GM12878 (cell line): ENCODE results near the gene ATP6V0C. TPM values are rescaled to one million over a fixed set of nuclear protein-coding genes. Genes with fewer than 3 reads are reported as not detected.

Source experiments
- BCLAF1 ChIP-seq: fragments of 450-650 bp; IDR thresholded peaks from 2 replicates; pipeline ENCODE4 v1.6.1; 2017; ENCODE audit warnings: antibody characterized with exemption, mild to moderate bottlenecking, moderate library complexity
- CBX5 ChIP-seq: sonication (generic); IDR thresholded peaks from 2 replicates; pipeline ENCODE4 v1.6.1; 2016; ENCODE audit warnings: low read depth, moderate library complexity, mild to moderate bottlenecking, inconsistent platforms
- EED ChIP-seq: sonication (generic); IDR thresholded peaks from 2 replicates; pipeline ENCODE4 v1.6.1; 2016; ENCODE audit warnings: antibody characterized with exemption, low read depth
- ESRRA ChIP-seq: IDR thresholded peaks from 2 replicates; pipeline ENCODE4 v1.6.1; 2012; ENCODE audit warnings: mild to moderate bottlenecking, low read length, improper control_type of control experiment
- GATAD2B ChIP-seq: fragments of 450-650 bp; conservative IDR thresholded peaks from 2 replicates; pipeline ENCODE4 v1.6.1; 2017; ENCODE audit warnings: low read depth, mild to moderate bottlenecking, moderate library complexity
- HSF1 ChIP-seq: fragments of 150-350 bp; IDR thresholded peaks from 2 replicates; pipeline ENCODE4 v1.6.1; 2014; ENCODE audit warnings: mild to moderate bottlenecking, low read depth, low read length
- NBN ChIP-seq: fragments of 450-650 bp; IDR thresholded peaks from 2 replicates; pipeline ENCODE4 v1.6.1; 2016
- SKIL ChIP-seq: fragments of 450-650 bp; IDR thresholded peaks from 2 replicates; pipeline ENCODE4 v1.6.1; 2017; ENCODE audit warnings: mild to moderate bottlenecking, low read depth, inconsistent platforms; ENCODE audit not compliant: poor library complexity, severe bottlenecking
- STAT3 ChIP-seq: IDR thresholded peaks from 2 replicates; pipeline ENCODE4 v1.6.1; 2011; ENCODE audit warnings: low read depth, low read length, improper control_type of control experiment
- polyA plus RNA-seq, 11 experiments: library from polyadenylated mRNA; depleted of rRNA in 4 of 11; unstranded in 6 of 11; stranded (reverse) in 5 of 11; fragments of >200 nt; fragmentation: Nextera tagmentation in 4 of 11; fragmentation: Illumina TruSeq in 1 of 11; extraction: Ambion mirVana in 4 of 11; extraction: Trizol in 1 of 11; gene quantifications; 1 replicate in 1 of 11; 2 replicates in 10 of 11; pipeline versions ENCODE4 v1.2.1 to v1.2.3, GENCODE V29; 2011 to 2016; ENCODE audit warnings: inconsistent platforms in 2 of 11, missing spikeins in 2 of 11, low read depth in 1 of 11
- total RNA-seq, 4 experiments: library from RNA; depleted of rRNA in 3 of 4; stranded (reverse); fragments of >200 nt in 3 of 4; fragmentation: Illumina TruSeq in 1 of 4; extraction: Trizol in 1 of 4; gene quantifications; 2 replicates each; pipeline versions ENCODE4 v1.2.1 to v1.2.3, GENCODE V29; 2013 to 2021

The ATP6V0C gene
- total and polyA plus RNA-seq, 10 of the 15 experiments (the other 5 are each of a cell fraction or from before 2014, with no cell fraction given): 2.4 to 135 (median 18.4) TPM

- TF ChIP-seq BCLAF1 (no peak), NBN (no peak), CBX5 (no peak), SKIL (no peak), EED (no peak), GATAD2B (no peak), ESRRA (no peak), STAT3 (no peak), HSF1 (no peak)
Observed at GRCh38 chr16:2529061-2529931, 15.5 kb downstream of the ATP6V0C start (continued).
